ENCODE measurements around the gene CD2AP. TPM values are rescaled to one million over a fixed set of nuclear protein-coding genes. Genes with fewer than 3 reads are reported as not detected.

The CD2AP gene
- total RNA-seq, 1 experiment from 2014 or later: 42.7 TPM

DNA sequence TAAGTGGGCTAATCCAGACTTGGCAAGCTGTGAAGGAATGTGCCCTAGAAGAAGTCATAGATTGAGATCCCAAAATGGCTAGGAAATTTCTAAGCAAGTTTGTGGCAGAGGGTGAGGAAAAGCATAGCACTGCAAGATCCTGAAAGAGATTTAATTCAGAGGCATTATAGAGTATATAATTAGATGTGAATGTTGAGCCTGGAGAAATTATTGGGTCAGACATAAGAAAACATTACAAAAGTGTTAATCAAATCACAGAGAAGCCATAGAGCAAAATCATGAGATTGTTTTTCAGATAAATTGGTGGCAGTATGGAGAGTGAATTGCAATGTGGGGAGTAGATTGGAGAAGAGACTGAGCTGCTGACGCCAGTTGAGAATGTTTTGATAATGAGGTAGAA is 90.0 kb downstream of the CD2AP start:
- Histone ChIP-seq H3K9me2 (replicated peaks; ENCODE audit: insufficient read depth, low read length) (no peaks in the 10 kb centered on the region), H3K4me1 (ENCODE audit: low read length) (peaks cover 18% of the 10 kb centered on the region), H3K36me3 (ENCODE audit: insufficient read depth, low read length) (peaks cover 3% of the 10 kb centered on the region), H3K4me3 (ENCODE audit: low read length) (no peak overlapping the region), H3K27me3 (ENCODE audit: low read length) (no peaks in the 10 kb centered on the region), H3K79me2 (ENCODE audit: low read length) (peaks cover 89% of the 10 kb centered on the region), H3K9ac (ENCODE audit: low read length) (no peak overlapping the region), H2AFZ (ENCODE audit: low read length) (no peak overlapping the region), H3K27ac (ENCODE audit: low read length) (no peak overlapping the region), H3K9me3 (ENCODE audit: low read length) (no peaks in the 10 kb centered on the region), H3K4me2 (ENCODE audit: low read depth, low read length, poor library complexity, severe bottlenecking) (no peak overlapping the region), H4K20me1 (ENCODE audit: insufficient read depth, low read depth, low read length) (no peaks in the 10 kb centered on the region; the same call in 1 of the 2 replicates)
- DNase-seq: no peak

DNA sequence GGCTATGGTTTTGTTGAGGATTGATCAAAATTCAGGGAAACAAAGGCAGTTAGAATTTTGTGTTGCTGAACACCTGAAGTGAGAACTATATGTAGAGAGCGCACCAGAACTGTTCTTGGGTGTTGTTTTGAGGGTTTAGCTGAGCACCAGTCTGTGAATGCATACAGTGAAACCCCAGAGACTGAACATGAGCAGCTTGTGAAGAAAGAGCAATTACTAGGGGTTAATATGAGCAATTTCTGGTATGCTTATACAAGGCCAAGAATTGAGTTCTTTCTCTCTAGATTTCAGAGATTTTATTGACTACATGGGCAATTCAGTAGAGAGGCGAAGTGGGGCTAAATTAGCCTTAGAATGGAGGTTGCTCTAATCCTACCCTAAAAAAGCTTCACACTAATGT is 93.9 kb downstream of the CD2AP start:
- Histone ChIP-seq H3K9me2 (replicated peaks; ENCODE audit: insufficient read depth, low read length) (no peaks in the 10 kb centered on the region), H3K9me3 (ENCODE audit: low read length) (no peaks in the 10 kb centered on the region), H3K9ac (ENCODE audit: low read length) (no peak overlapping the region), H3K4me1 (ENCODE audit: low read length) (peaks cover 13% of the 10 kb centered on the region), H3K27ac (ENCODE audit: low read length) (no peak overlapping the region), H2AFZ (ENCODE audit: low read length) (no peak overlapping the region), H3K4me3 (ENCODE audit: low read length) (no peak overlapping the region), H3K79me2 (ENCODE audit: low read length) (peaks cover 72% of the 10 kb centered on the region), H3K4me2 (ENCODE audit: low read depth, low read length, poor library complexity, severe bottlenecking) (no peak overlapping the region), H3K36me3 (ENCODE audit: insufficient read depth, low read length) (peaks cover 7% of the 10 kb centered on the region), H3K27me3 (ENCODE audit: low read length) (no peaks in the 10 kb centered on the region), H4K20me1 (ENCODE audit: insufficient read depth, low read depth, low read length) (no peaks in the 10 kb centered on the region; the same call in 1 of the 2 replicates)
- DNase-seq: no peak

DNA sequence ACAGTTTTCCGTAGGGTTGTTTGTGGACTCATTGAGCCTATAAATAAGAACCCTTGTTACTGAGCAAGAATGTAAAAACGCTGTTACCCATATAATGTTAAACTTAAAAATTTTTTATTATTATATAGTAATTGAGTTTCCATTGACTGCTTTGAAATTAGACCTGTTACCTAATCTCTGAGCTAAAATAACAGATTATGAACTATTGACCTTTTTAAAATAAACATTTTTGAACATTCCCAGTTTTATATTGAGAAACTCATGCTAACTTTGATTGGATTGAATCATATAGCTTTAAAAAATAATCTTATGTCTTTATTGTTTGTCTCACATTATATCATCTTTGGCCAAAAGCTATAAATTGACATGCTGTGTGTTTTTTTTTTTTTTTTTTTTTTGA is 95.5 kb downstream of the CD2AP start:
- Histone ChIP-seq H3K4me2 (ENCODE audit: low read depth, low read length, poor library complexity, severe bottlenecking) (no peak overlapping the region), H3K36me3 (ENCODE audit: insufficient read depth, low read length) (peaks cover 16% of the 10 kb centered on the region), H4K20me1 (ENCODE audit: insufficient read depth, low read depth, low read length) (no peaks in the 10 kb centered on the region), H3K4me3 (ENCODE audit: low read length) (no peak overlapping the region), H3K27ac (ENCODE audit: low read length) (no peak overlapping the region), H2AFZ (ENCODE audit: low read length) (no peak overlapping the region), H3K27me3 (ENCODE audit: low read length) (no peaks in the 10 kb centered on the region), H3K79me2 (ENCODE audit: low read length) (peaks cover 56% of the 10 kb centered on the region), H3K9me2 (replicated peaks; ENCODE audit: insufficient read depth, low read length) (no peaks in the 10 kb centered on the region), H3K4me1 (ENCODE audit: low read length) (peaks cover 13% of the 10 kb centered on the region), H3K9me3 (ENCODE audit: low read length) (no peaks in the 10 kb centered on the region), H3K9ac (ENCODE audit: low read length) (no peak overlapping the region)
- DNase-seq: no peak

DNA sequence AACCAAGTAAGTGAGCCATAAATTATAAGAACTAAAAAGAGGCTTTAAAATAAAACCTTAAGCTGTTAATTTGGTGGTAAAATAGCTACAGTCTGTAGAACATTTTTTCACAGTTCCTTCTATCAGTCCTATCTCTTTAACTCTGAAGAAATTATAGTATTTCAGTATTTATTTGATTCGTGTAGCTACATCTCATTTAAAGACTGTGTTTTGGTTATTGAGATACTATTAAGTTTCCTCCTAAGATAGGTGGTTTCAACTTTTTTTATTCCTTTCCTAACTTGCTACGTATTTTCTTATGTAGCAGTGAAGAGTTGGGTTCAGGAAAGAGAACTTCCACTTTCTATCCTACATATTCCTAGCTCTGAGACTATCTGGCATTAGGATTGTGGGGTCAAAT is 97.2 kb downstream of the CD2AP start:
- Histone ChIP-seq H3K4me2 (ENCODE audit: low read depth, low read length, poor library complexity, severe bottlenecking) (no peak overlapping the region), H3K79me2 (ENCODE audit: low read length) (peaks cover 43% of the 10 kb centered on the region), H3K4me1 (ENCODE audit: low read length) (peaks cover 13% of the 10 kb centered on the region), H3K9me2 (replicated peaks; ENCODE audit: insufficient read depth, low read length) (no peaks in the 10 kb centered on the region), H4K20me1 (ENCODE audit: insufficient read depth, low read depth, low read length) (no peaks in the 10 kb centered on the region), H3K9ac (ENCODE audit: low read length) (no peak overlapping the region), H3K27me3 (ENCODE audit: low read length) (no peaks in the 10 kb centered on the region), H2AFZ (ENCODE audit: low read length) (no peak overlapping the region), H3K9me3 (ENCODE audit: low read length) (no peaks in the 10 kb centered on the region), H3K27ac (ENCODE audit: low read length) (no peak overlapping the region), H3K4me3 (ENCODE audit: low read length) (no peak overlapping the region), H3K36me3 (ENCODE audit: insufficient read depth, low read length) (peaks cover 16% of the 10 kb centered on the region)
- no peak for DNase-seq

DNA sequence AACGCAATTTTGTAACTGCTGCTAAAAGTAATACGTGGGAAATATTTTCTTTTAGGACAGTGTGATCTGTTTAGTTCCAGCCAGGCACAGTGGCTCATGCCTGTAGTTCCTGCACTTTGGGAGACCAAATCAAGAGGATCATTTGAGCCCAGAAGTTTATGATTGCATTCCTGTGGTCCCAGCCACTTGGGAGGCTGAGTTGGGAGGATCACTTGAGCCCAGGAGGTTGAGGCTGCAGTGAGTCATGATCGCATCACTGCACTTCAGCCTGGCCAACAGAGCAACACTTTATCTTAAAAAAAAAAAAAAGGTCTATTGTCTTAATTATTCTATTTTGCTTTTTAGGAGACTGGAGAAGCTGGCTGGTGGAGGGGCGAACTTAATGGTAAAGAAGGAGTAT is 101.5 kb downstream of the CD2AP start:
- no peaks in the 10 kb centered on the region for H3K9me3 ChIP-seq (ENCODE audit: low read length)
- H3K9ac ChIP-seq (ENCODE audit: low read length): no peak overlapping the region
- H3K79me2 ChIP-seq (ENCODE audit: low read length): peaks cover 7% of the 10 kb centered on the region; the same call in 1 of the 2 replicates
- H3K36me3 ChIP-seq (ENCODE audit: insufficient read depth, low read length): peaks cover 32% of the 10 kb centered on the region
- DNase-seq: no peak
- no peak overlapping the region for H3K27ac ChIP-seq (ENCODE audit: low read length)
- H3K9me2 ChIP-seq (replicated peaks; ENCODE audit: insufficient read depth, low read length): no peaks in the 10 kb centered on the region
- H2AFZ ChIP-seq (ENCODE audit: low read length): no peak overlapping the region
- H3K4me3 ChIP-seq (ENCODE audit: low read length): no peak overlapping the region
- H3K4me2 ChIP-seq (ENCODE audit: low read depth, low read length, poor library complexity, severe bottlenecking): no peak overlapping the region
- H3K27me3 ChIP-seq (ENCODE audit: low read length): no peaks in the 10 kb centered on the region
- H3K4me1 ChIP-seq (ENCODE audit: low read length): peaks cover 13% of the 10 kb centered on the region
- H4K20me1 ChIP-seq (ENCODE audit: insufficient read depth, low read depth, low read length): no peaks in the 10 kb centered on the region

DNA sequence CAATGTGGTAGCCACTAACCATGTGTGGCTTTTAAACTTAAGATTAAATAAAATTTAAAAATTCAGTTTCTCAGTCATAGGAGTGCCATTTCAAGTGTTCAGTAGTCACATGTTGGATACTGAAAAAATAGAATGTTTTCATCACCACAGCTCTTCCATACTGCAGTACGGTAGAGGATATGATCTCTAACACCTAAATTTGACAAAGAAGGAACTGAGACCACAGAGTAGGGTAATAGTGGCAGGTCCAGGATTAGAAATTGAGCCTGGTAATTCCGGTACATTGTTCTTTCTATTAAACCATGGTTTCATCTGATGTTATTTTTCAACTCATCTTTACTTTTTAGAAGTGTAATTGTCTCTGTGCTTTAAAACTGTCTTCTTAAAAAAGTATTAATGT is 104.0 kb downstream of the CD2AP start:
- Histone ChIP-seq H3K27me3 (ENCODE audit: low read length) (no peaks in the 10 kb centered on the region), H2AFZ (ENCODE audit: low read length) (no peak overlapping the region), H3K4me3 (ENCODE audit: low read length) (no peak overlapping the region), H3K9ac (ENCODE audit: low read length) (no peak overlapping the region), H3K9me3 (ENCODE audit: low read length) (no peaks in the 10 kb centered on the region), H3K4me2 (ENCODE audit: low read depth, low read length, poor library complexity, severe bottlenecking) (no peak overlapping the region), H3K27ac (ENCODE audit: low read length) (0 out of 2 replicates have a peak overlapping the region, but pooled peaks have one; percentile 30), H3K36me3 (ENCODE audit: insufficient read depth, low read length) (peaks cover 26% of the 10 kb centered on the region), H4K20me1 (ENCODE audit: insufficient read depth, low read depth, low read length) (no peaks in the 10 kb centered on the region), H3K79me2 (ENCODE audit: low read length) (0 out of 2 replicates have a peak, but pooled peaks cover 4% of the 10 kb centered on the region), H3K9me2 (replicated peaks; ENCODE audit: insufficient read depth, low read length) (no peaks in the 10 kb centered on the region), H3K4me1 (ENCODE audit: low read length) (peaks cover 13% of the 10 kb centered on the region)
- DNase-seq: peak; percentile 50

DNA sequence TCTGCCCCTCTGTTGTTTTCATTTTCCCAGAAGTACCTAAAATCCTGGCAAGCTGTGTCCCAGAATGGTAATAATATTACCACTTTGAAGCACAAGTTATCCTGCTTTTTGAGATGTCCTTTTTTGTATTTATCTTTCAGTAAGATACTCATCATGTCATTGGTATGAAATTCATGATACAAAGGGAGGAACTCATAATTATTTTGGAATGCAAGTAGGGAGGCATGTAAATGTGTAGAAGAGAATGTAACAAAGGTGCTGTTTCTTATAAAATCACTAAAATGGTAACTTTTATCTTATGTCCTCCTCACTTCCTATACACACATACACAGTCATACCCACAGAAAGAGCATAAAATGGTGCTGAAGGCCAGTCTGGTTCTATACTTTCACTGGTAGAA is 109.9 kb downstream of the CD2AP start:
- Histone ChIP-seq H3K79me2 (ENCODE audit: low read length) (peaks cover 13% of the 10 kb centered on the region), H3K9me2 (replicated peaks; ENCODE audit: insufficient read depth, low read length) (no peaks in the 10 kb centered on the region), H3K36me3 (ENCODE audit: insufficient read depth, low read length) (peaks cover 23% of the 10 kb centered on the region), H2AFZ (ENCODE audit: low read length) (no peak overlapping the region), H3K9me3 (ENCODE audit: low read length) (no peaks in the 10 kb centered on the region), H3K4me1 (ENCODE audit: low read length) (peaks cover 11% of the 10 kb centered on the region), H3K27ac (ENCODE audit: low read length) (no peak overlapping the region), H3K4me3 (ENCODE audit: low read length) (no peak overlapping the region), H4K20me1 (ENCODE audit: insufficient read depth, low read depth, low read length) (no peaks in the 10 kb centered on the region), H3K4me2 (ENCODE audit: low read depth, low read length, poor library complexity, severe bottlenecking) (no peak overlapping the region), H3K9ac (ENCODE audit: low read length) (no peak overlapping the region), H3K27me3 (ENCODE audit: low read length) (no peaks in the 10 kb centered on the region)
- no peak for DNase-seq

DNA sequence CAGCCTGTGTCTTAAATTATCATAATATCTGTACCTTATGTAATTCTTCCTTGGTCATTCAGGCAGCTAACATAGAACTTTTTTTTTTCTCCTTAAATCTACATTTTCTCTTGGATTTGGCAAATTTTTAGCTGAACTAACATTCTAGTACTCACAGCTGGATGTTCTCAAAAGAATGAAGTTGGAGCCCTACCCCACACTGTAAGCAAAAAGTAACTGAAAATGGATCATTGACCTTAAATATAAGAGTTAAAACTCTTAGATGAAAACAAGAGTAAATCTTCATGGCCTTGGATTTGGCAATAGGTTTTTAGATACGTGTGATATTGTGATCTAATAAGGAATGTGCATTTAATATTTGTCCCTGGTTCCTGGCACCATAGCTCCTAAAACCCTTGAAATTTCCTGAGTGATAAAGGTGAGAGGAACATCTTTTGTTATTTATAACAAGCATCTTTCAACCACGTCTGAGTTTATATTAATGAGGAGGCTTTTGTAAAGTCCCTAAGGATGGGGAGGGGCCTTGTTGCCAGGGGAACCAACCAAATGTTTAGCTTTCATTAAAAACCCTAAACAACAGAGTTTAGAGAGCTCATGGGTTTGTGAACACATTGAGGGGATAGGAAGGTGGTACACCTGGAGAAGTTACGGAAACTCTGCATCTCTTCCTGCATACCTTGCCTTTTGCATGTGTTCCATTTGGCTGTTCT is 114.7 kb downstream of the CD2AP start:
- Histone ChIP-seq H3K9ac (ENCODE audit: low read length) (no peak overlapping the region), H3K27ac (ENCODE audit: low read length) (peak overlapping the region; percentile 15; the same call in 1 of the 2 replicates), H3K9me2 (replicated peaks; ENCODE audit: insufficient read depth, low read length) (no peaks in the 10 kb centered on the region), H3K4me2 (ENCODE audit: low read depth, low read length, poor library complexity, severe bottlenecking) (peak overlapping the region; percentile 16), H3K4me1 (ENCODE audit: low read length) (peaks cover 25% of the 10 kb centered on the region), H3K9me3 (ENCODE audit: low read length) (no peaks in the 10 kb centered on the region), H3K27me3 (ENCODE audit: low read length) (no peaks in the 10 kb centered on the region), H3K4me3 (ENCODE audit: low read length) (no peak overlapping the region), H4K20me1 (ENCODE audit: insufficient read depth, low read depth, low read length) (no peaks in the 10 kb centered on the region), H3K36me3 (ENCODE audit: insufficient read depth, low read length) (peaks cover 32% of the 10 kb centered on the region), H3K79me2 (ENCODE audit: low read length) (peaks cover 20% of the 10 kb centered on the region), H2AFZ (ENCODE audit: low read length) (no peak overlapping the region)
- peak; percentile 46 for DNase-seq

Measured in Karpas-422 (cell line).